LNCaP clone FGC (cell line): ENCODE data around the gene CHRNA9.

Experiments
- DNase-seq: peaks from one replicate; pipeline ENCODE4 v3.0.0-alpha.2; 2011; ENCODE audit warnings: low read depth
- H3K4me3 ChIP-seq: 2 replicates; pipeline ENCODE4 v1.5.1; 2011; ENCODE audit warnings: mild to moderate bottlenecking, low read depth, low read length, control low read depth
- CTCF ChIP-seq: IDR thresholded peaks from 2 replicates; pipeline ENCODE4 v1.5.1; 2012; ENCODE audit warnings: mild to moderate bottlenecking; ENCODE audit not compliant: control insufficient read depth, insufficient read depth; ENCODE audit errors: extremely low read depth

The CHRNA9 gene

GRCh38 chr4:40303751-40304150 lies 31.4 kb upstream of the CHRNA9 start:
- no peak for TF ChIP-seq CTCF
- no peak overlapping the region for H3K4me3 ChIP-seq
- DNase-seq: no peak

GRCh38 chr4:40305328-40306170 lies 29.6 kb upstream of the CHRNA9 start:
- no peak for TF ChIP-seq CTCF
- H3K4me3 ChIP-seq: no peak overlapping the region
- no peak for DNase-seq

- DNase-seq: no peak
- no peak for TF ChIP-seq CTCF
- H3K4me3 ChIP-seq: no peak overlapping the region
Measured at GRCh38 chr4:40306226-40306625, 28.9 kb upstream of the CHRNA9 start.

GRCh38 chr4:40306976-40307375 lies 28.2 kb upstream of the CHRNA9 start:
- no peak for TF ChIP-seq CTCF
- DNase-seq: no peak
- H3K4me3 ChIP-seq: no peak overlapping the region

GRCh38 chr4:40307627-40308497 lies 27.3 kb upstream of the CHRNA9 start:
- no peak for DNase-seq
- TF ChIP-seq CTCF: no peak
- no peak overlapping the region for H3K4me3 ChIP-seq

GRCh38 chr4:40308528-40309122 lies 26.5 kb upstream of the CHRNA9 start:
- H3K4me3 ChIP-seq: no peak overlapping the region
- no peak for DNase-seq
- no peak for TF ChIP-seq CTCF
